HG03135 (cell line): Measurements from ENCODE around the gene CGB5.
"Not testable (repeated sequence)": the region's sequence is repeated elsewhere in the genome, so short reads cannot be mapped to it uniquely, and the experiment has no call there.

ENCODE experiments used
- ATAC-seq: cut with Tn5 transposase; IDR thresholded peaks from one replicate; pipeline ENCODE4 v1.9.1; 2021; ENCODE audit warnings: mild to moderate bottlenecking, moderate library complexity; ENCODE audit not compliant: unreplicated experiment

The CGB5 gene

DNA sequence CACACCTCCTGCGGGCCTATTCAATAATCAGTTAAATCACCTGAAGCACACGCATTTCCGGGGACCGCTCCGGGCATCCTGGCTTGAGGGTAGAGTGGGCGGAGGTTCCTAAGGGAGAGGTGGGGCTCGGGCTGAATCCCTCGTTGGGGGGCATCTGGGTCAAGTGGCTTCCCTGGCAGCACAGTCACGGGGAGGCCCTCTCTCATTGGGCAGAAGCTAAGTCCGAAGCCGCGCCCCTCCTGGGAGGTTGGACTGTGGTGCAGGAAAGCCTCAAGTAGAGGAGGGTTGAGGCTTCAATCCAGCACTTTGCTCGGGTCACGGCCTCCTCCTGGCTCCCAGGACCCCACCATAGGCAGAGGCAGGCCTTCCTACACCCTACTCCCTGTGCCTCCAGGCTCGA lies at the start of gene CGB5:
CGB5 (plus strand) TSS at position 301 of the 400 bp plus-strand sequence. CDS start 362 bp downstream, outside the sequence.
- ATAC-seq = not testable (repeated sequence)

DNA sequence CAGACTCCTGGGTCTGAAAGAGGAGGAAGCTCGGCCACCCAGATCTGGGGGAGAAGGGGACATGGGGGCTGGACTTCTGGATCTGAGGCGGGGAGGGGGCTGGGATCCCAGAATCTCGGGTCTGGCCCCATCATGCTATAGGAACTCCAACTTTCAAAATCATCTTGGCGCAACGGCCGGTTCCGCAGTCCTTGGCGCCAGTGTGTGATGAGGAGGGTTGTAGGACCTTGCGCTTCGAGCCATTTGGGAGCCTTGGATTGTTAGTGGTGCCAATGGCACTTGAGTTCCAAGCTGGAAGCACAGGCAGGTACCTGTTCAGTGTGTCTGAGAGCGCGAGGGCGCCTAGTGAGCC lies 49.6 kb upstream of the CGB5 start:
- ATAC-seq = no peak

DNA sequence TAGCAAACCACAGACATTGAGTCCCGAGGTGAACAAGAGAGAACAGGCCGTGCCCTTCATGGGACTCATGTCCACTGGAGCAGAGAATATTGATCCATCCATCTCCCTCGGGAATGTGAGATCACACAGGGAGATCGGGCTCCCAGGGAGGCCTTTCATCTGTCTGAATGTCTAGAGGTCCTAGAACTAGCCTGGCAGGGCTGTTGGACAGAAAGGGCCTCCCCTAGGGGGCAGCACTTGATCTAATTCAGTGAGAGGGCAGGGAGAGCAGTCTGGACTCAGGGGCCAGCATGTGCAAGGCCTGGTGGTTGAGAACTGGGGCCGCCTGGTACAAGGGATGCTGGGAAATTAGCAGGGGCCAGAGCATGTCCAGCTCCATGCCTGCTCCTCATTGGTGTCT lies 45.7 kb upstream of the CGB5 start:
- ATAC-seq = no peak

DNA sequence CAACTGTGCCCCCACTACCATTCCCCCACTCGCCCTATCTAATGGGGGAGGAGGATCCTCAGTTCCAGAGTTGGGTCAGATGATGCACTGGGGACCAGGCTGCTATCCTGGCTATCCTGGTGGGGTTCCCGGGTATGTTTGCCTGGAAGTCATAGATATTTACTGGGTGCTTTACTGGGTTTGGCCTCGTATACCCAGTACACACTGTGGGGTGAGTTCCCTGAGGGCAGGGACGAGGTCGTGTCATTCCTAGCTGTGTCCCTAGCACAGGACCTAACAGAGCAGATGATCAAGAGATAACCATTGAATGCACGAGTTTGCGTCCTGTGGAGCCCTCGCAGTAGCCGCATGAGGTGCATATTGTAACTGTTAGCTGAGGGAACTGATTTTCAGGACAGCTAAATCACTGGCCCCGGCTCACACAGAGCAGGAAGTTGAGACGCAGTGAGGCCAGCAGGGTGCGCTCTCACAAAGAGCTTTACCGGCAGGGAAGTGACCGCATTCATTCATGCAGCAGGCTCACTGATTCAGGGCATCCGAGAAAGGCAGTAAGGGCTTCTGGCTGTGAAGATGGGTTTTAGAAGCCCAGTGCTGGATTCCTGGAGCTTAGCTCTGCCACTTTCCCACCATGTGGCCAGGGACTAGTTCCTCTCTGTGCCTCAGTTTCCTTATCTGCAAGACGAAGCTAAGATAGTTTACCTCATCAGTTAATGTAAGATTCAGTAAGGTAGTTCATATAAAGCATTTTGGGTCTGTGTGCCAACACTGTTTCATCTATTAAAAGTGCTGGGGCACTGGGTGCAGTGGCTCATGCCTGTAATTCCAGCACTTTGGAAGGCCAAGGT lies 43.9 kb upstream of the CGB5 start:
- ATAC-seq = no peak

DNA sequence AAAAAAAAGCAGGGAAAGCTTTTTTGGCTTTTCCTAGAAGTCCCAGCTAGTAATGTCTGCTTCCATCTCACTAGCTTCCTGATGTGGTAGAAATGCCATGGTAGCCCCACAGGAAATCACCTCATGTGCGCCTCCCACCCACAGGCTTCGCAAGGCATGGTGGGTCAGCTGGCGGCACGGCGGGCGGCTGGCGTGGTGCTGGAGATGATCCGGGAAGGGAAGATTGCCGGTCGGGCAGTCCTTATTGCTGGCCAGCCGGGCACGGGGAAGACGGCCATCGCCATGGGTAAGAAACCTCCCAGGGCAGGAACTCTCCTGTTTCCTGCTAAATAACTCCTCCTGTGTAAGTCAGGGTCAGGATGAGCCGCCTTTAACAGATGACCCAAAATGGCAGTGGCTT lies 39.5 kb upstream of the CGB5 start:
- no peak for ATAC-seq

DNA sequence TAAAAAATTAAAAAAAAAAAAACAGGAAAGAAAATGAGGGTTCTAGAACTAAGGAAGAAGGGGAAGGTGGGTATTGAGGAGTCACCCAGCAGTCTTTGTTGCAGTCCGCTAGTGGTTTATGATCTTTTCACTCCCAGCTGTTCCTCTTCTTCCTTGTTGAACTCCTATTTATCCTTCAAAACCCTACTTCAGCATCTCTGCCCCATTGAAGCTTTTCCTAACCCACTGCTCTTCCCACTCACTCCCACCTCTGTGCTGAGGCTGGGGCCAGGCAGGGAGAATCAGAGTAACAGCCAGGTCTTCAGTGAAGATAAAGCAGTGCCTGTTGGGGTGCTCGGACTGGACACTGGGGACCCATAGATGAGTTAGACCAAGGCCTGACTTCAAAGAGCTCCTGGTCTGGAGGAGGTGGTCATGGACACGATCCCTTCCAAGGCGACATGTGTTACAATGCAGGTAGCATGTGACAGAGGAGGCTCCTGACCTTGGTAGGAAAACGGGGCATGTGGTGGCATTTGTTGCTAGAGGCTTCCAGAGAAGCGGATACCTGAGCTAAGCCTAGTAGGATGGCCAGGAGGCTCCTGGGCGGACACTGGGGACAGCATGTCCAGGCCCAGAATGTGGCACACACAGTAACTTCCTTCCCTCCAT lies 38.6 kb upstream of the CGB5 start:
- no peak for ATAC-seq

DNA sequence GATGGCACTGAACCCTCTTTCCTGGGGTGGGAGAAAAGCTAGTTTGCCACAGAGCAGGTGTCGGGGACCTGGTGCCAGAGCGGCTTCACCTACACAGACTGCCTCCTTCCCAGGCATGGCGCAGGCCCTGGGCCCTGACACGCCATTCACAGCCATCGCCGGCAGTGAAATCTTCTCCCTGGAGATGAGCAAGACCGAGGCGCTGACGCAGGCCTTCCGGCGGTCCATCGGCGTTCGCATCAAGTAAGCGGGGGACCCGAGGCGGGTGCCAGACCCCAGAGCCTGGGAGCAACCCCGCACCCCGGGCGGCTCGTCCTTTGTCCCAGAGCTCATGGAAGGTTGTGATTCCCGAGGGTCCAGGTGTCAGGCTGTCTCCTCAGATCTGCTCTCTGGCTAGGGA lies 36.7 kb upstream of the CGB5 start:
- no peak for ATAC-seq

DNA sequence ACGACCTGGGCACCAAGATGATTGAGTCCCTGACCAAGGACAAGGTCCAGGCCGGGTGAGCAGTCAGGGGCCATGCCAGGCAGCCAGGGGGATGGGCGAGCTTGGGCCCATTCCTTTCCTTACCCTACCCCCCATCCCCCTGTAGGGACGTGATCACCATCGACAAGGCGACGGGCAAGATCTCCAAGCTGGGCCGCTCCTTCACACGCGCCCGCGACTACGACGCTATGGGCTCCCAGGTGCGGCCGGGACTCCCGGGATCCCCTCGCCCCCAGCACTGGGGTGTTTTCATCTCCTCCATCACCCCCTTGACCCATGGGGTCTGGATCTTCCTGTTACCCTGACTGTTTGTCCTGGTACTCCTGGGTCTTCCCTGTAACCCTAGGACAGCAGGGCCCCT lies 33.8 kb upstream of the CGB5 start:
- no peak for ATAC-seq

DNA sequence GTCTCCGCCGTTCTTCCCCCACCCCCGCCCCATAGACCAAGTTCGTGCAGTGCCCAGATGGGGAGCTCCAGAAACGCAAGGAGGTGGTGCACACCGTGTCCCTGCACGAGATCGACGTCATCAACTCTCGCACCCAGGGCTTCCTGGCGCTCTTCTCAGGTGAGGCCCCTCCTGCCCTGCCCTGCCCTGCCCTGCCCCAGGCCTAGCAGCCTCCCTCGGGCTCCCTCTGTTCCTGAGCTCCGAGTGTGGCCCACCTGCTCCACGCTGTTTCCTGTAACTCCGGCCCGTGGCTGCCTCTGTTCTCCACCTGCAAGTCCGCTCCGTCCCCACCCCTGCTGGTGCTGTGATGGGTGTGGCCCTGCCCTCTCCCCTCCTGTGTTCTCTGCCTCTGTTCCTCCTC lies 33.2 kb upstream of the CGB5 start:
- ATAC-seq = no peak

DNA sequence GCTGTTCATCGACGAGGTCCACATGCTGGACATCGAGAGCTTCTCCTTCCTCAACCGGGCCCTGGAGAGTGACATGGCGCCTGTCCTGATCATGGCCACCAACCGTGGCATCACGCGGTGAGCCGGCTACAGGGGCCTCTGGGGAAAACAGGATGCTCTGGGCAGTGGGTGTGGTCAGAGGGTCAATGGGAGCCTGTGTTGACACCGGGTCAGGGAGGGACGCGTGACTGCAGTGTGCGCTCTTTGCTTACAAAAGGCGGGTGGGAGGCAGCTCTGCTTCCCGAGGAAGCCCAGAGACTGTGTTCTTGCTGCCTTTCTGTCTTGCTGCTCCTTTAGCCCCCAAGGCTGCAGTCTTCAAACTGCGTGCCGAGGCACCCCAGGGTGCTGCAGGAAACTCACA lies 32.5 kb upstream of the CGB5 start:
- no peak for ATAC-seq

DNA sequence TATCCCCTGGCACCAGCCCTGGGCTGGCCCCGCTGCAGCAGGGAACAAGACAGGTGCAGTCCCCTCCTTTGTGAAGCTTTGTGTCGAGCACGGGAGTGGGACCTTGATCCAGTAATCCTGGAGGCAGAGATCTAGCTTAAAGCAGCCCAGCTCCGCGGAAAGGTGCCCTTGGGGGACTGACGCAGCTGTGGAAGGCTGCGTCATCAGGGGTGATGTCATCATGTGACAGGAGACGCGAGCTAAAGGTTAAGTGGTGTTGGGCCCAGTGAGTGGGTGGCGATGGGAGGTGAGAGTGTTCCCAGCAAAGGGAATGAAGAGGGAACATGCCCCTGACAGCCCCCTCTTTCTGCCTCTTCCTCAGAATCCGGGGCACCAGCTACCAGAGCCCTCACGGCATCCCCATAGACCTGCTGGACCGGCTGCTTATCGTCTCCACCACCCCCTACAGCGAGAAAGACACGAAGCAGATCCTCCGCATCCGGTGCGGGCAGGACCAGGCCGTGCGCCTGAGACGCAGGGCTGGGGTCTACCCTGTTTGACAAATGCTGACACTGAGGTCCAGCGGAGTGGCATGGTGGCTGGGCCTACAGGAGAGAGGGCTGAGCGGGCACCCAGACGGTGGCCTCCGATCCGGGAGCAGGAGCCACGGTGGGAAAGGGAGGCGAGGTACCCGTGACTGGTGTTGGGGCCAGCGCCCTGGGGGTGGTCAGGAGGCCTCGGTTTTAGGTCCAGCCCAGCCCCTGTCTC lies 29.4 kb upstream of the CGB5 start:
- no peak for ATAC-seq

DNA sequence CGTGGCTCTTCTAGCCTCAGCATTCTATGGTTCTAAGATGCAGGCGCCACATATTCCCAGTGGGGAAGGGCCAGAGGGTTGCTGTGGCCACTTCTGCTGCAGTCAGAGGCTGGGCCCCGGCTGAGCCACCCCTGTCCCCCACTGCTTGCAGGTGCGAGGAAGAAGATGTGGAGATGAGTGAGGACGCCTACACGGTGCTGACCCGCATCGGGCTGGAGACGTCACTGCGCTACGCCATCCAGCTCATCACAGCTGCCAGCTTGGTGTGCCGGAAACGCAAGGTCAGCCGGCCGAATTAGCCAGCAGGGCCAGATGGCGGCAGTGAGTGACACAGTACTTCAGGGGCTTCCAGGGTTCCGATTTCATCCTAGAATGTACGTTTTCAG lies 28.8 kb upstream of the CGB5 start:
- ATAC-seq = no peak

DNA sequence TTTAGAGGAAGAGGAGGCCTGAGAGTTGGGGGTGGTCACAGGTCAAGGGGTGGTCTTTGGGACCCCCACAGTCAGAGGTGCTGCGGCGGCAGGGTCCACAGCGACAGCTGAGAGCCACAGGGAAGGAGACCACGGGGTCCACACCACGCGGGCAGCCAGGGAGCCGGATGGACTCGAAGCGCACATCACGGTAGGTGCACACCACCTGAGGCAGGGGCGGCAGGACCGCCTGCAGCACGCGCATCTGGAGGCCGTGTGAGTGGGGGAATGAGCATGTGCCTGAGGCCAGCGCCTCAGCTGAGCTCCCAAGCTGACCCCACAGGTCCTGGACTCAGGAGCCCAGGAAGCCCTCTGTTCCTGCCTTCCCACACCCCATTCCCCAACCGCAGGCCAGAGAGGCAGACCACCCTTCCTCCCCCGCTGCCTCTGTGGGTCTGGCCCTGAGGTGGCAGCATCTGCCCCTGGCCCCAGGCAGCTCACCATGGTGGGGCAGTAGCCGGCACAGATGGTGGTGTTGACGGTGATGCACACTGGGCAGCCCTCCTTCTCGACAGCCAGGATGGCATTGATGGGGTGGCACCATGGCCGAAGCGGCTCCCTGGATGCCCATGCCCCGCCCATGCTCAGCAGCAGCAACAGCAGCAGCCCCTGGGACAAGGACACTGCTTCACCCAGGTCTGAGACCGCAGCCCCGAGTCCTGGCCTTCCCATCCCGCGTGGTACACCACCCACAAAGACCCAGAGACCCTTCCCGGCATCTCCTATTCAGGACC lies 27.4 kb upstream of the CGB5 start:
- ATAC-seq = no peak

DNA sequence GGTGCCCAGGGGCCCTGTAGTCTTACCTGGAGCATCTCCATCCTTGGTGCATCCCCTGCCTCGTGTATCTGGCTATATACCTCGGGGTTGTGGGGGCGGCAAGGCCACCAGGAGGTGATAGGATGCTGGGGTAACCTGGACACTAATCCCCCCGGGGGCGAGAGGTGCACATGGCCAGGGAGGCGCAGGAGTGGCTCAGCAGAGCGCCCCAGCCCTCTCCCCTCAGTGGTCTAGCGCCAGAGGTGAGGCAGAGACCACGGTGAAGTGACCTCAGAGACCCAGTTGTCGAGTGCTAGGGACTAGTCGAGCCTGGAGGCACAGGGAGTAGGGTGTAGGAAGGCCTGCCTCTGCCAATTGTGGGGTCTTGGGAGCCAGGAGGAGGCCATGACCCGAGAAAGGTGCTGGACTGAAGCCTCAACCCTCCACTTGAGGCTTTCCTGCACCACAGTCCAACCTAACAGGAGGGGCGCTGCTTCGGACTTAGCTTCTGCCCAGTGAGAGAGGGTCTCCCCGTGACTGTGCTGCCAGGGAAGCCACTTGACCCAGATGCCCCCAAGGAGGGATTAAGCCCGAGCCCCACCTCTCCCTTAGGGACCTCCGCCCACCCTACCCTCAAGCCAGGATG lies 26.5 kb upstream of the CGB5 start, which contains the start of gene LHB:
LHB (minus strand) TSS at position 51 of the 625 bp plus-strand sequence; CDS start at position 41, 10 bp downstream.
- no peak for ATAC-seq

DNA sequence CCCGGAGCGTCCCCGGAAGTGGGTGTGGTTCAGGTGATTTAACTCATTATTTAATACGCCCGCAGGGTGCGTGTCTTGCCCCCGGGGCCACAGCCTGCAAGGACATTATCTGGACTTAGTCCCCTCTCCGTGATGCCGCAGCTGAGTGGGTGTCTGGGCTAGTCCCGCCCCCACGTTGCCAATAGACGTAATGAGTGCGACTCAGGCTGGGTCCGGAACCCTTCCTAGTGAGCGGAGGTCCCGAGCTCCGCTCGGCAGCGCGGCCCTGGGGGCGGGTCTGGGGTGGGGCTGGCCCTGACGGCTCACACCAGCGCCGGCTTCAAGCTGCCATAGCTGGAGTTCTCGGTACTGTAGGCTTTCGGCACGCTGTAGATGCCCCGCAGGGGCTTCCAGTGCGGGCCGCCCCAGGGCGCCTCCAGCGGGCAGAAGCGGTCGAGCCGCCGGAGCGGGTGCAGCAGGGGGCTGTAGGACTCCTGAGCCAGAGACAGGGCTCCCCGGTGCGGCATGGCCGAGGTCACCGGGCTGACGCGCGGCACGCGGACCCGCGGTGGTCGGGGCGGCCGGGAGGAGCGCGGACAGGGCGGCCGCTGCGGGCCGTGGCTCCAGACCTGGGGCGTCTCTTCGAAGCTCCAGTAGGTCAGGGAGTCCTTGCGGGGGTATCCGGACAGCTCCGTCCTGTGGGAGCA lies 25.8 kb upstream of the CGB5 start:
- no peak for ATAC-seq

DNA sequence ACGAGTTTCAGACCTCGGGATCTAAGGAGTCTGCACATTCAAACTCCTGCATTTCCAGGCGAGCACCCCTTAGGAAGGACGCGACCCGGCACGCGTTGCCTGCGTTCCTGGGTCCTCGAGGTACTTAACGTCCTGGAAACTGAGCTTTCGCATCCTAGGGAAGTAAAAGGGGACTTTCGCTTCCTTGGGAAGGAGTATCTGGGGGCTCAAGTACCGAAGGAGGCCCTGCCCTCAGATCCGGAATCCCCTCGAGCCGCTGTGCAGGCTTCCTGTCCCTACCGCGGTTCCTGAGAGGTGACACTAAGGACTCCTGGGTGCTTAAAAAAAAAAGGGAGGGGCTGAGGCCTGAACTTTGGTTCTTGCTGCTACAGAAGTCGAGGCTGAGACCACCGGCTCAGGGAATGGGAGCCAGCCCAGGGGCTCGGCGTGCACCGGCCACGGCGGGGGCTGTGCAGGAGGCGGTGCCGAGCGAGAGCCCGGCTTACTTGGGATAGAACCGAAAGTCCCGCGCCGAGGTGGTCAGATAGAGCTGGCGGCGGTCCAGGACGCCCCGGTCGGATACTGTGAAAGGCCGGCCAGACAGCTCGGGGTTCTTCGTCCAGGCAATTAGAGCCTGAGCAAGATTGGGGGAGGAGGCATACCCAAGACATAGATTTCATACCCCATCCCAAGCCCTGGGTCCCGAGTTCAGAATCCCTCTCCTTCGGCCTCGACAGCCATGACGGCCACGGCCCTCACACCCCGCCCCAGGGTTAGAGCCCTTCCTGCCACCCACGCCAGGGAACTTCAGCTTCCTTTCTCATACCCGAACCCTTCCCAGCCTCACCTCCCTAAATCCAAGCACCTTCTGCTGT lies 25.0 kb upstream of the CGB5 start:
- ATAC-seq = not testable (repeated sequence)

DNA sequence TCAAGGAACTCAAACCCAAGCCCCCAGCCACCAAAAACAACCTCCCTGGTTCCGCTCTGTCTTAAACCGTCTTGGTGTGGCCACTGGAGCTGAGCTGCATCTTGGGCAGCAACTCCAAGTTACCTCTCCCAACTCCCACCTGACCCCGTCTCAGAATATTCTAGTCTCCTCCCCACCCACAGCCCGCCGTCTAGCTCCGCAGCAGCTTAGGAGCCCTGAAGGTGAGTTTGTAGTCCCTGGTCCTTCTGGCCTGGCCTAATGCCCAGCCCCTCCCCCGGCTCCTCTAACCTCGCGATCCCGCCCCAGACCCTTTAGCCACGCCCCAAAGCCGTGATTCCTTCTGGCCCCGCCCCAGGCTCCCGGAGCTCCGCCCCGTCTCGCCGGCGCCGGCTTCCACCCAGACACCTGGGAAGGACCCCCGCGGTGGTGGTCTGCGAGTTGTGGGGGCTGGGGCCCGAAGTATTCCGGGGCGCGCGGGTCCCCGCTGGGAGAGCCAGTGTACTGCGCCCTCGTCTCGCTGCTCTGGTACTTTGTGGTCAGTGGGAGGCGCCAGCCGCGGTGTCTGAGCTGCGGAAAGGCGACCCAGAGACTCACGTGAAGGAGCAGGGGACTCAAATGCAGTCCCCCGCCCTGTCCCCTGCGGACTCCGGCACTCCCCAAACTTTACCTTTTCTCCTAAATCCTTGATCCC lies 24.3 kb upstream of the CGB5 start:
- ATAC-seq = no peak

DNA sequence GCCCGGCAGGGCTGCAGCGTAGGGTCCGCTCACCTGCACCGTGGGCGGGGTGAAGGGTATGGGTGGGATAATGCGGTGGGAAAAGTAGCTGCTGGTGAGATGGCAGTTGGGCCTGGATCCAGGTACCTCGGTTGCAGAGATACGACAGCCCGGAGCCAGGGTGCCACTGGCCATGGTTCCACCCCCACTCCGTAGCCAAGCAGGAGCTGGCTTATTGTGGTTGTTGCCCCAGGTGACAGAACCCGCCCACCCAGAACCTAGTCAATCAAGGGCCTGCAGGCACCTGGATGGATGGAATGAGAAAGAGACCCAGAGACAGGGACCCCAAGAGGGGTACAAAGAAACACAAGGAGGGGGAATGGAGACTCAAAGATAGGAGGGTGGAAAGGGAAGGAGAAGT lies 23.3 kb upstream of the CGB5 start:
- no peak for ATAC-seq
